Inferior parietal cortex (tissue), 1 donor: Measurements from ENCODE around the gene LILRB1.
"Not testable (repeated sequence)": the region's sequence is repeated elsewhere in the genome, so short reads cannot be mapped to it uniquely, and the experiment has no call there.

Experiments used
- DNase-seq: peaks from one replicate; pipeline ENCODE4 v3.0.0-alpha.2; 2016; ENCODE audit errors: extremely low spot score

The LILRB1 gene

GRCh38 chr19:54624934-54625730, 5.2 kb upstream of the LILRB1 start:
- DNase-seq, result not testable (repeated sequence)

- no peak for DNase-seq
These were observed 3.5 kb upstream of the LILRB1 start for GRCh38 chr19:54626757-54627156.

- DNase-seq, result not testable (repeated sequence)
These were observed 2.4 kb upstream of the LILRB1 start for GRCh38 chr19:54627912-54628311.

- no peak for DNase-seq
These were observed 498 bp downstream of the LILRB1 start for GRCh38 chr19:54630782-54631181.

GRCh38 chr19:54631489-54632337, 1.4 kb downstream of the LILRB1 start:
- not testable (repeated sequence) for DNase-seq

- DNase-seq, result not testable (repeated sequence)
These were observed 2.2 kb downstream of the LILRB1 start for GRCh38 chr19:54632517-54632916.

- DNase-seq, result no peak
These were observed 3.1 kb downstream of the LILRB1 start for GRCh38 chr19:54633401-54633800.

- DNase-seq, result not testable (repeated sequence)
These were observed 5.8 kb downstream of the LILRB1 start for GRCh38 chr19:54636081-54636480.

GRCh38 chr19:54638683-54639082, 8.4 kb downstream of the LILRB1 start:
- no peak for DNase-seq

- not testable (repeated sequence) for DNase-seq
These were observed 12.7 kb downstream of the LILRB1 start for GRCh38 chr19:54642953-54643352.

- DNase-seq, result not testable (repeated sequence)
These were observed 13.3 kb downstream of the LILRB1 start for GRCh38 chr19:54643583-54643982.

GRCh38 chr19:54644056-54644455, 13.8 kb downstream of the LILRB1 start:
- DNase-seq, result no peak

GRCh38 chr19:54646331-54646841, 16.1 kb downstream of the LILRB1 start:
- DNase-seq, result no peak

- DNase-seq, result no peak
These were observed 17.8 kb downstream of the LILRB1 start for GRCh38 chr19:54648129-54648528.

GRCh38 chr19:54650108-54650655, 19.9 kb downstream of the LILRB1 start:
- DNase-seq, result no peak

- peak; percentile 32 for DNase-seq
These were observed 23.0 kb downstream of the LILRB1 start for GRCh38 chr19:54653181-54653809.

- DNase-seq, result no peak
These were observed 24.4 kb downstream of the LILRB1 start for GRCh38 chr19:54654447-54655321.

- DNase-seq, result no peak
These were observed 29.0 kb downstream of the LILRB1 start for GRCh38 chr19:54659300-54659699.

GRCh38 chr19:54660306-54660705, 30.0 kb downstream of the LILRB1 start:
- DNase-seq, result no peak

GRCh38 chr19:54660964-54661363, 30.7 kb downstream of the LILRB1 start:
- DNase-seq, result no peak
